ENCODE results near the gene MRTFA. TPM values are rescaled to one million over a fixed set of nuclear protein-coding genes. Genes with fewer than 3 reads are reported as not detected.

The MRTFA gene
- total and polyA plus RNA-seq, 9 of the 15 experiments (the other 6 are each of a cell fraction or from before 2014, with no cell fraction given), result 0.84 to 21.1 (median 3.7) TPM

DNA sequence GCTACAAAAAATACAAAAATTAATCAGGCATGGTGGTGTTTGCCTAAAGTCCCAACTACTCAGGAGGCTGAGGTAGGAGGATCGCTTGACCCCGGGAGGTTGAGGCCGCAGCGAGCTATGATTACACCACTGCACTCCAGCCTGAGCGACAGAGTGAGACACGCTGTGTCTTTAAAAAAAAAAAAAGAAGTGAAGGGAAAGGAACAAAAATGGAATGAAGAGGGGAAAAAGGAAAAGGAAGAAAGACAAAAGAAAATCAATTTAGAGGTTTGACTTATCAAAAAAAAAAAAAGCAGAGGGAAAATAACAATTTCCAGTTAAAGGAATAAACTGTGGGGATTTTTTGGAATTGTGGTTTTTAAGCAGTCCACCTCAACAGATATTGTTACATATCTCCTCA lies 36.8 kb downstream of the MRTFA start:
- no peak for DNase-seq (ENCODE audit: extremely low read depth in 1 of 4, low spot score in 3 of 4)
- intact Hi-C loops (cut with micrococcal nuclease) (no loop called here), in situ Hi-C loops (cut with MboI) (no loop called here)
- Histone ChIP-seq H3K9ac (ENCODE audit: insufficient read depth in 1 of 2, low read depth in 2 of 2, low read length in 2 of 2) (no peak overlapping the region), H3K27me3 (ENCODE audit: control insufficient read depth in 2 of 2, insufficient read depth in 2 of 2, low read length in 2 of 2) (no peaks in the 10 kb centered on the region), H4K20me1 (replicated peaks; ENCODE audit: control insufficient read depth, insufficient read depth, low read length) (0 out of 2 replicates have a peak, but pooled peaks cover 3% of the 10 kb centered on the region), H3K36me3 (ENCODE audit: control insufficient read depth, insufficient read depth, low read length) (no peaks in the 10 kb centered on the region), H3K4me1 (replicated peaks in 1 of 2; ENCODE audit: control insufficient read depth in 2 of 2, insufficient read depth in 2 of 2, low read length in 2 of 2) (no peaks in the 10 kb centered on the region; a peak in 2 of 5 replicates), H3K4me3 (no peak overlapping the region), H3K27ac (ENCODE audit: extremely low read depth, low read depth, low read length) (no peak overlapping the region), H3K4me2 (ENCODE audit: insufficient read depth, low read length) (no peak overlapping the region), H3K9me1 (ENCODE audit: control insufficient read depth, insufficient read depth, low read length) (peaks cover 2% of the 10 kb centered on the region), H3K9me3 (replicated peaks; ENCODE audit: control insufficient read depth, insufficient read depth, low read depth, low read length) (no peaks in the 10 kb centered on the region), H2AFZ (ENCODE audit: low read depth, low read length) (no peak overlapping the region), H3K79me2 (ENCODE audit: control insufficient read depth, insufficient read depth, low read length) (peaks cover 27% of the 10 kb centered on the region)
- POLR2A ChIA-PET, result no interaction called here
- CTCF ChIA-PET (ENCODE audit: low intra/inter-chr PET ratio), result no interaction called here
- BruUV-seq (replicated peaks), result no TSS peak
- 87% methylated on average over 5 of the region's 6 CpGs for WGBS (ENCODE audit: insufficient coverage, low coverage, missing lambda C conversion rate)
- no peak for FAIRE-seq
- ATAC-seq, result no peak
- TF ChIP-seq MBD2 (IDR thresholded peaks at IDR 0.05; ENCODE audit: borderline replicate concordance, low read depth), result no peak
- TF ChIP-seq ZNF146 (CRISPR knock-in tag; IDR thresholded peaks at IDR 0.05; ENCODE audit: unreplicated experiment), result no peak
- no peak for TF ChIP-seq KLF16 (IDR thresholded peaks at IDR 0.05)
- no peak for TF ChIP-seq CHD1 (IDR thresholded peaks at IDR 0.05; ENCODE audit: low read length)
- no peak for TF ChIP-seq RBM34 (IDR thresholded peaks at IDR 0.05; ENCODE audit: borderline replicate concordance, insufficient read depth, low read length)
- TF ChIP-seq, protein P1, sequence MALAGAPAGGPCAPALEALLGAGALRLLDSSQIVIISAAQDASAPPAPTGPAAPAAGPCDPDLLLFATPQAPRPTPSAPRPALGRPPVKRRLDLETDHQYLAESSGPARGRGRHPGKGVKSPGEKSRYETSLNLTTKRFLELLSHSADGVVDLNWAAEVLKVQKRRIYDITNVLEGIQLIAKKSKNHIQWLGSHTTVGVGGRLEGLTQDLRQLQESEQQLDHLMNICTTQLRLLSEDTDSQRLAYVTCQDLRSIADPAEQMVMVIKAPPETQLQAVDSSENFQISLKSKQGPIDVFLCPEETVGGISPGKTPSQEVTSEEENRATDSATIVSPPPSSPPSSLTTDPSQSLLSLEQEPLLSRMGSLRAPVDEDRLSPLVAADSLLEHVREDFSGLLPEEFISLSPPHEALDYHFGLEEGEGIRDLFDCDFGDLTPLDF (CRISPR knock-in tag; IDR thresholded peaks at IDR 0.05), result no peak
- TF ChIP-seq MYNN (IDR thresholded peaks at IDR 0.05), result no peak
- no peak for TF ChIP-seq MYNN (CRISPR knock-in tag; IDR thresholded peaks at IDR 0.05)
- no peak for TF ChIP-seq GABPB1 (CRISPR knock-in tag; IDR thresholded peaks at IDR 0.05)
- TF ChIP-seq AFF1 (IDR thresholded peaks at IDR 0.05; ENCODE audit: low read depth in 1 of 2, partially characterized antibody in 2 of 2), result no peak
- TF ChIP-seq HDGF (IDR thresholded peaks at IDR 0.05), result no peak
- no peak for TF ChIP-seq FOXK1 (CRISPR knock-in tag; IDR thresholded peaks at IDR 0.05; ENCODE audit: borderline replicate concordance)
- no peak for TF ChIP-seq RNF2 (IDR thresholded peaks at IDR 0.05)
- no peak for TF ChIP-seq RCOR1 (IDR thresholded peaks at IDR 0.05; ENCODE audit: borderline replicate concordance in 1 of 2, low read depth in 2 of 2, low read length in 2 of 2)
- TF ChIP-seq, protein P2, sequence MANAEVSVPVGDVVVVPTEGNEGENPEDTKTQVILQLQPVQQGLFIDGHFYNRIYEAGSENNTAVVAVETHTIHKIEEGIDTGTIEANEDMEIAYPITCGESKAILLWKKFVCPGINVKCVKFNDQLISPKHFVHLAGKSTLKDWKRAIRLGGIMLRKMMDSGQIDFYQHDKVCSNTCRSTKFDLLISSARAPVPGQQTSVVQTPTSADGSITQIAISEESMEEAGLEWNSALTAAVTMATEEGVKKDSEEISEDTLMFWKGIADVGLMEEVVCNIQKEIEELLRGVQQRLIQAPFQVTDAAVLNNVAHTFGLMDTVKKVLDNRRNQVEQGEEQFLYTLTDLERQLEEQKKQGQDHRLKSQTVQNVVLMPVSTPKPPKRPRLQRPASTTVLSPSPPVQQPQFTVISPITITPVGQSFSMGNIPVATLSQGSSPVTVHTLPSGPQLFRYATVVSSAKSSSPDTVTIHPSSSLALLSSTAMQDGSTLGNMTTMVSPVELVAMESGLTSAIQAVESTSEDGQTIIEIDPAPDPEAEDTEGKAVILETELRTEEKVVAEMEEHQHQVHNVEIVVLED (CRISPR knock-in tag; IDR thresholded peaks at IDR 0.05), result no peak
